Upper lobe of right lung (tissue), 1 donor: Measurements from ENCODE around the gene PPARD. TPM values are rescaled to one million over a fixed set of nuclear protein-coding genes. Genes with fewer than 3 reads are reported as not detected.

ENCODE experiments used
- ATAC-seq: fragments of 200-7000 bp; cut with Tn5 transposase; one replicate; pipeline ENCODE4 v1.9.1; 2020; ENCODE audit warnings: mild to moderate bottlenecking, moderate library complexity
- DNase-seq: peaks from one replicate; pipeline ENCODE4 v3.0.0-alpha.2; 2020
- H3K27ac ChIP-seq: fragments of 200-600 bp; one replicate; pipeline ENCODE4 v1.8.0; 2022
- H3K27me3 ChIP-seq: fragments of 200-600 bp; one replicate; pipeline ENCODE4 v1.8.0; 2022; ENCODE audit warnings: mild to moderate bottlenecking
- H3K36me3 ChIP-seq: fragments of 200-600 bp; one replicate; pipeline ENCODE4 v1.8.0; 2022
- H3K4me1 ChIP-seq: fragments of 200-600 bp; one replicate; pipeline ENCODE4 v1.8.0; 2022
- H3K4me3 ChIP-seq: fragments of 200-600 bp; one replicate; pipeline ENCODE4 v1.8.0; 2022; ENCODE audit warnings: mild to moderate bottlenecking
- H3K9me3 ChIP-seq: fragments of 200-600 bp; one replicate; pipeline ENCODE4 v1.8.0; 2022
- intact Hi-C: fragments of 100-400 bp; cut with DNase I; formaldehyde crosslinking; loops from one replicate; pipeline ENCODE4 v1.11.0; 2022
- total RNA-seq: library from RNA; stranded (reverse); fragmentation: NEBNext Ultra II Directional; extraction: Animal tissue kit (Norgen Biotek cat#: 25700); gene quantifications from one replicate; pipeline ENCODE4 v1.2.1, GENCODE V29; 2021
- TF ChIP-seq, protein P1 (sequence below): fragments of 200-600 bp; IDR thresholded peaks from one replicate; pipeline ENCODE4 v1.8.0; 2022; ENCODE audit warnings: antibody characterized with exemption
- donor health status: DM: no; HTN: yes; CAD: no; lungs with severe emphysema.

Gene PPARD
- total RNA-seq, 1 donor from 2014 or later, result 31.6 TPM

GRCh38 chr6:35360349-35361138 lies 18.2 kb downstream of the PPARD start:
- H3K27ac ChIP-seq, result no peak overlapping the region
- H3K9me3 ChIP-seq, result no peaks in the 10 kb centered on the region
- ATAC-seq, result peak; percentile 85
- peak; percentile 66 for DNase-seq
- intact Hi-C loops, result no loop called here
- TF ChIP-seq, protein P1, sequence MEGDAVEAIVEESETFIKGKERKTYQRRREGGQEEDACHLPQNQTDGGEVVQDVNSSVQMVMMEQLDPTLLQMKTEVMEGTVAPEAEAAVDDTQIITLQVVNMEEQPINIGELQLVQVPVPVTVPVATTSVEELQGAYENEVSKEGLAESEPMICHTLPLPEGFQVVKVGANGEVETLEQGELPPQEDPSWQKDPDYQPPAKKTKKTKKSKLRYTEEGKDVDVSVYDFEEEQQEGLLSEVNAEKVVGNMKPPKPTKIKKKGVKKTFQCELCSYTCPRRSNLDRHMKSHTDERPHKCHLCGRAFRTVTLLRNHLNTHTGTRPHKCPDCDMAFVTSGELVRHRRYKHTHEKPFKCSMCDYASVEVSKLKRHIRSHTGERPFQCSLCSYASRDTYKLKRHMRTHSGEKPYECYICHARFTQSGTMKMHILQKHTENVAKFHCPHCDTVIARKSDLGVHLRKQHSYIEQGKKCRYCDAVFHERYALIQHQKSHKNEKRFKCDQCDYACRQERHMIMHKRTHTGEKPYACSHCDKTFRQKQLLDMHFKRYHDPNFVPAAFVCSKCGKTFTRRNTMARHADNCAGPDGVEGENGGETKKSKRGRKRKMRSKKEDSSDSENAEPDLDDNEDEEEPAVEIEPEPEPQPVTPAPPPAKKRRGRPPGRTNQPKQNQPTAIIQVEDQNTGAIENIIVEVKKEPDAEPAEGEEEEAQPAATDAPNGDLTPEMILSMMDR, result no peak
- peaks cover 20% of the 10 kb centered on the region for H3K36me3 ChIP-seq
- H3K27me3 ChIP-seq, result no peaks in the 10 kb centered on the region
- no peak overlapping the region for H3K4me3 ChIP-seq
- peaks cover 16% of the 10 kb centered on the region for H3K4me1 ChIP-seq

DNA sequence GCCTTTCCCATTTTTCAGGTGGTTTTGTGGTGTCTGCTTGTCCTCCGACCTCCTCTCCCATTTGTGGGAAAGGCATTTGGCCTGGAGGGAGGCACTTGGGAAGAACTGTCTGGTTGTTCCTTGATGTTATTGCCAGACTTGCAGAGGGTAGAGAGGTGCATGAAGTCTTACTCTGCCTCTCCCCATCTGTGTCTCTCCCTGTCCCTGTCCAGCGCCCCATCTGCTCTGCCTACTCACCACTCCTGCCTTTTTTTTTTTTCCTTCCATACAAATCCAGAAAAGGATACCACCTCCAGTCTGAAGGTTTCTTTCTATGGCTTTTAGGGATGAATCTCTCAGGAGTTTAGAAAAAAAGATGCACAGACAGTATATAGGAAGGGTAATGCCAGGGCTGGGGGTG lies 19.8 kb downstream of the PPARD start:
- intact Hi-C loops, result no loop called here
- Histone ChIP-seq H3K27ac (no peak overlapping the region), H3K27me3 (no peaks in the 10 kb centered on the region), H3K9me3 (no peaks in the 10 kb centered on the region), H3K4me3 (no peak overlapping the region), H3K36me3 (peaks cover 5% of the 10 kb centered on the region), H3K4me1 (peaks cover 16% of the 10 kb centered on the region)
- DNase-seq (no peak), ATAC-seq (no peak)
- TF ChIP-seq, protein P1, result no peak

DNA sequence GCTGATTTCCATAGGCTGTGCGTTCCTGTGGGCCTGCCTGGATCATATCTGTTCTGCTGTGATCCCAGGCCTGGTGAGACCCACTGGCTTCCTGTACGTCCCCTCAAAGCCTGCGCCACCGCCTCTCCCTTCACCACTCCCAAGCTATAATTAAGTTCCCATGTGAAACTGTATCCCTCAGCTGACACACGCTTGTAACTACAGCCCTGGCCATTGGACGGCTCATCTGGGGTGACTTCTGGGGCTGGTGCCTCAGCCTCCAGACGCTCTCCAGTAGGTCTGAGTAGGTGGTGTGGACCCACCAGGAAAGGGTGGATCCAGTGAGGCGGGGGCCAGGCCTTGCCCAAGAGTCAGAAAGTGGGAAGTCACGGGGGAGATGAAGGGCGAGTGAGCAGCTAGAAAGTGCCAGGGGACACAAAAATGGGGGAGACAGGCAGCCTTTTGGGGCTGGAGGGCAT lies 21.0 kb downstream of the PPARD start:
- no peak overlapping the region for H3K4me3 ChIP-seq
- no peaks in the 10 kb centered on the region for H3K9me3 ChIP-seq
- H3K27ac ChIP-seq, result no peak overlapping the region
- H3K4me1 ChIP-seq, result peaks cover 23% of the 10 kb centered on the region
- no peaks in the 10 kb centered on the region for H3K27me3 ChIP-seq
- DNase-seq (peak; percentile 76), ATAC-seq (peak; percentile 83)
- TF ChIP-seq, protein P1, result no peak
- intact Hi-C loops, result no loop called here
- no peaks in the 10 kb centered on the region for H3K36me3 ChIP-seq

GRCh38 chr6:35365594-35366203 lies 23.3 kb downstream of the PPARD start:
- TF ChIP-seq, protein P1, result no peak
- H3K4me3 ChIP-seq, result no peak overlapping the region
- peaks cover 31% of the 10 kb centered on the region for H3K4me1 ChIP-seq
- H3K27ac ChIP-seq, result no peak overlapping the region
- intact Hi-C loops, result no loop called here
- no peaks in the 10 kb centered on the region for H3K9me3 ChIP-seq
- DNase-seq, result no peak
- no peaks in the 10 kb centered on the region for H3K36me3 ChIP-seq
- ATAC-seq, result no peak
- H3K27me3 ChIP-seq, result no peaks in the 10 kb centered on the region

- Histone ChIP-seq H3K4me1 (peaks cover 31% of the 10 kb centered on the region), H3K9me3 (no peaks in the 10 kb centered on the region), H3K36me3 (no peaks in the 10 kb centered on the region), H3K4me3 (no peak overlapping the region), H3K27me3 (no peaks in the 10 kb centered on the region), H3K27ac (no peak overlapping the region)
- TF ChIP-seq, protein P1, result no peak
- no peak for ATAC-seq
- no peak for DNase-seq
- intact Hi-C loops, result no loop called here
Measured at GRCh38 chr6:35366204-35366596, 23.8 kb downstream of the PPARD start.
